HEK293 (cell line): Measurements from ENCODE around the gene LINC00237.

ENCODE experiments used
- CTCF ChIA-PET: fragments of 350-600 bp; formaldehyde crosslinking; extraction: SDS; loops from one replicate; lab custom pipeline; 2021; ENCODE audit warnings: antibody characterized with exemption; lab: Yijun Ruan, JAX
- POLR2A ChIA-PET: fragments of 300-600 bp; formaldehyde crosslinking; extraction: SDS; loops from one replicate; lab custom pipeline; 2020; ENCODE audit warnings: antibody characterized with exemption, inconsistent platforms; lab: Yijun Ruan, JAX
- H3K27ac ChIP-seq: fragments of 200-500 bp; sonication (Bioruptor generic); 2 replicates; pipeline ENCODE4 v1.5.1; 2014; ENCODE audit warnings: low read depth, low read length, control low read depth, inconsistent platforms; ENCODE audit errors: extremely low read depth
- H3K36me3 ChIP-seq, 2 experiments: fragments of 200-500 bp in 1 of 2; sonication (Bioruptor generic) in 1 of 2; 1 replicate in 1 of 2; 2 replicates in 1 of 2; pipeline ENCODE4 v1.5.1; 2014 to 2017; ENCODE audit warnings: inconsistent platforms in 2 of 2, low read length in 2 of 2; ENCODE audit not compliant: control insufficient read depth in 2 of 2, insufficient read depth in 1 of 2
- H3K4me1 ChIP-seq: fragments of 200-500 bp; sonication (Bioruptor generic); 2 replicates; pipeline ENCODE4 v1.5.1; 2014; ENCODE audit warnings: mild to moderate bottlenecking, low read length, inconsistent platforms; ENCODE audit not compliant: control insufficient read depth, insufficient read depth
- H3K4me3 ChIP-seq: 2 replicates; pipeline ENCODE4 v1.5.1; 2011; ENCODE audit warnings: low read depth, mild to moderate bottlenecking, control low read depth, low read length, moderate library complexity
- H3K9me3 ChIP-seq: fragments of 200-500 bp; sonication (Bioruptor generic); 2 replicates; pipeline ENCODE4 v1.5.1; 2014; ENCODE audit warnings: low read depth, low read length, inconsistent platforms; ENCODE audit not compliant: control insufficient read depth, insufficient read depth
- EGR2 ChIP-seq: fragments of 450-650 bp; formaldehyde crosslinking; IDR thresholded peaks from 2 replicates; pipeline ENCODE4 v1.5.1; 2016; ENCODE audit warnings: low read depth, missing biosample characterization, missing genetic modification characterization
- HOXC10 ChIP-seq: sonication (generic); formaldehyde crosslinking; IDR thresholded peaks from 2 replicates; pipeline ENCODE4 v1.8.1; 2023; ENCODE audit warnings: mild to moderate bottlenecking, missing genetic modification reagents
- KLF7 ChIP-seq: fragments of 450-650 bp; formaldehyde crosslinking; IDR thresholded peaks from 2 replicates; pipeline ENCODE4 v1.5.1; 2016; ENCODE audit warnings: missing biosample characterization, missing genetic modification characterization, borderline replicate concordance
- KLF9 ChIP-seq: fragments of 450-650 bp; formaldehyde crosslinking; IDR thresholded peaks from 2 replicates; pipeline ENCODE4 v1.5.1; 2016; ENCODE audit warnings: missing biosample characterization, missing genetic modification characterization, low read depth
- PRDM1 ChIP-seq: fragments of 450-650 bp; formaldehyde crosslinking; IDR thresholded peaks from 2 replicates; pipeline ENCODE4; 2016; ENCODE audit warnings: missing biosample characterization, missing genetic modification characterization
- SP2 ChIP-seq: fragments of 450-650 bp; formaldehyde crosslinking; IDR thresholded peaks from 2 replicates; pipeline ENCODE4 v1.5.1; 2016; ENCODE audit warnings: missing biosample characterization, missing genetic modification characterization
- ZFHX2 ChIP-seq: fragments of 450-650 bp; formaldehyde crosslinking; conservative IDR thresholded peaks from 2 replicates; pipeline ENCODE4 v1.5.1; 2016; ENCODE audit warnings: missing biosample characterization, missing genetic modification characterization
- ZNF175 ChIP-seq: fragments of 450-650 bp; formaldehyde crosslinking; IDR thresholded peaks from 2 replicates; pipeline ENCODE4 v1.5.1; 2016; ENCODE audit warnings: missing biosample characterization, missing genetic modification characterization
- ZNF184 ChIP-seq: fragments of 450-650 bp; IDR thresholded peaks from 2 replicates; pipeline ENCODE4 v1.5.1; 2018; ENCODE audit warnings: missing biosample characterization, mild to moderate bottlenecking, missing genetic modification characterization
- ZNF23 ChIP-seq: fragments of 450-650 bp; formaldehyde crosslinking; IDR thresholded peaks from 2 replicates; pipeline ENCODE4 v1.5.1; 2016; ENCODE audit warnings: missing biosample characterization, missing genetic modification characterization, borderline replicate concordance
- ZNF521 ChIP-seq: fragments of 450-650 bp; formaldehyde crosslinking; IDR thresholded peaks from 2 replicates; pipeline ENCODE4 v1.5.1; 2017; ENCODE audit warnings: missing biosample characterization, mild to moderate bottlenecking, missing genetic modification characterization
- ZNF530 ChIP-seq: fragments of 450-650 bp; formaldehyde crosslinking; IDR thresholded peaks from 2 replicates; pipeline ENCODE4 v1.5.1; 2016; ENCODE audit warnings: low read depth, missing biosample characterization, missing genetic modification characterization
- ZNF544 ChIP-seq: fragments of 450-650 bp; formaldehyde crosslinking; IDR thresholded peaks from 2 replicates; pipeline ENCODE4 v1.5.0; 2017; ENCODE audit warnings: missing biosample characterization, missing genetic modification characterization
- ZNF555 ChIP-seq: fragments of 450-650 bp; formaldehyde crosslinking; conservative IDR thresholded peaks from 2 replicates; pipeline ENCODE4 v1.5.1; 2017; ENCODE audit warnings: missing biosample characterization, mild to moderate bottlenecking, missing genetic modification characterization, inconsistent platforms
- ZNF76 ChIP-seq: fragments of 450-650 bp; formaldehyde crosslinking; IDR thresholded peaks from 2 replicates; pipeline ENCODE4; 2016; ENCODE audit warnings: low read depth, missing biosample characterization, missing genetic modification characterization, borderline replicate concordance
- TF ChIP-seq, protein P1 (sequence below): fragments of 450-650 bp; formaldehyde crosslinking; IDR thresholded peaks from 2 replicates; pipeline ENCODE4 v1.5.1; 2016; ENCODE audit warnings: missing biosample characterization, missing genetic modification characterization, low read depth
- TF ChIP-seq, protein P2 (sequence below): fragments of 450-650 bp; formaldehyde crosslinking; IDR thresholded peaks from 2 replicates; pipeline ENCODE4 v1.5.1; 2017; ENCODE audit warnings: missing biosample characterization, missing genetic modification characterization
- TF ChIP-seq, protein P3 (sequence below): sonication (generic); formaldehyde crosslinking; IDR thresholded peaks from 2 replicates; pipeline ENCODE4 v1.8.1; 2022; ENCODE audit warnings: mild to moderate bottlenecking, moderate library complexity, missing genetic modification reagents
- TF ChIP-seq, protein P4 (sequence below): fragments of 450-650 bp; formaldehyde crosslinking; IDR thresholded peaks from 2 replicates; pipeline ENCODE4; 2016; ENCODE audit warnings: missing biosample characterization, missing genetic modification characterization

Gene LINC00237

DNA sequence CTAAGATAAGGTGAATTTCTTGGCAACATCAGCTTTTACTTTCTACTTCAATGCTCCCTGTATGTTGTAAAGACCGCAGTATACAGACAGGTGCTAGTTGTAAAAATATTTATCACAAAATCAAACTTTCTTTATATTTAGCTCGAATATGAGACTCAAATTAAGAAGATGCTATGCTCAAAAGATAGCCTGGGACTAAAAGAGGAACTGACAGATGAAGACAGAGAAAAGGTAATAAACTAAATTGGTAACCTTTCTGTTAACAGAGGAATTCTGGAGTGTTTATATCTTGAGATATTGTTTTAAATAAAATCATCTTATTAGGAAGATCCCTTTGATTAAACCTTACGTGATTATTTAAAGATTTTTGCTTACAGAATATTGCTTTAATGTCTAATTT is 39.3 kb upstream of the LINC00237 start (continued):
- TF ChIP-seq, protein P1, sequence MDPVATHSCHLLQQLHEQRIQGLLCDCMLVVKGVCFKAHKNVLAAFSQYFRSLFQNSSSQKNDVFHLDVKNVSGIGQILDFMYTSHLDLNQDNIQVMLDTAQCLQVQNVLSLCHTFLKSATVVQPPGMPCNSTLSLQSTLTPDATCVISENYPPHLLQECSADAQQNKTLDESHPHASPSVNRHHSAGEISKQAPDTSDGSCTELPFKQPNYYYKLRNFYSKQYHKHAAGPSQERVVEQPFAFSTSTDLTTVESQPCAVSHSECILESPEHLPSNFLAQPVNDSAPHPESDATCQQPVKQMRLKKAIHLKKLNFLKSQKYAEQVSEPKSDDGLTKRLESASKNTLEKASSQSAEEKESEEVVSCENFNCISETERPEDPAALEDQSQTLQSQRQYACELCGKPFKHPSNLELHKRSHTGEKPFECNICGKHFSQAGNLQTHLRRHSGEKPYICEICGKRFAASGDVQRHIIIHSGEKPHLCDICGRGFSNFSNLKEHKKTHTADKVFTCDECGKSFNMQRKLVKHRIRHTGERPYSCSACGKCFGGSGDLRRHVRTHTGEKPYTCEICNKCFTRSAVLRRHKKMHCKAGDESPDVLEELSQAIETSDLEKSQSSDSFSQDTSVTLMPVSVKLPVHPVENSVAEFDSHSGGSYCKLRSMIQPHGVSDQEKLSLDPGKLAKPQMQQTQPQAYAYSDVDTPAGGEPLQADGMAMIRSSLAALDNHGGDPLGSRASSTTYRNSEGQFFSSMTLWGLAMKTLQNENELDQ (tag by site-specific recombination) = no peak
- TF ChIP-seq ZNF521 = no peak
- no peak for TF ChIP-seq ZFHX2
- no peak for TF ChIP-seq ZNF175 (tag by site-specific recombination)
- TF ChIP-seq KLF9 (tag by site-specific recombination) = no peak
- no peak for TF ChIP-seq ZNF23 (tag by site-specific recombination)
- no peak for TF ChIP-seq HOXC10 (CRISPR knock-in tag)
- no peak for TF ChIP-seq ZNF530 (tag by site-specific recombination)

DNA sequence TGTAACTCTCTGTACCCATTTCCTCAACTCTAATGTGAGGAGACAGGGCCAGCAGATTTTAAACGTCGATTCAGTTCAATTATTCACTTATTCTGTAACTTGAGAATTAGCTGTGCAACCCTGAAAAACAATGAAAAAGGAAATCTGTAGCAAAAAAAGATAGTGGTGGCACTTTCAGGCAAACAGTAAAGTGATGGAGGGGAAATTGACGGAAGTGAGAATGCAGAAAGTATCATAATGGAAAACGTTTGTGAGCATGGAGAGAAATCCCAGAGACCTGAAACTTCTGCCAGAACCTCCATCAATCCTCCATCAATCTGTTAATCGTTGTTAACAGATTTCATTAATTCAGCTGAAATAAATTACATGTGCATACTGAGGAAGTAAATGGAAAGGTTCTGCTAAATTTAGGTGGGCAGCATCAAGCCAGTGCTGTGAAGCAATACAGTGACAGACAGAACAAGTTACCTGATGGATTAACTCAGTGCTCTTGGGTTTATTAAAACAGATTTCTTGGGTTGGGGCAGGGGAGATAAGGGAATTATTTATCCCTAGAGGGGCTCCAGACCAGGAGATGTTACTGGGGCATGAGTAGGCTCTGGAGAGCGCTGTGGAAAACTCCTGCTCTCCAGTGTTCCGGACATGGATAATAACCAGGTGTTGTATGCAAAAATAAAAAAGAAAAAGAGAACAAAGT is 37.2 kb upstream of the LINC00237 start:
- ChIA-PET POLR2A (no interaction called here), CTCF (interaction anchor here (0.7 kb wide), 1 partner anchor 362 kb away, joined by 3 read pairs; no protein-coding TSS in a partner anchor)
- Histone ChIP-seq H3K4me3 (no peak overlapping the region), H3K27ac (no peak overlapping the region)
- TF ChIP-seq ZNF184 (tag by site-specific recombination) (no peak), PRDM1 (tag by site-specific recombination) (peak; percentile 52; the same call in 1 of the 2 replicates)
- TF ChIP-seq, all 188 proteins: peak for 1
- Histone ChIP-seq H3K36me3 (peaks cover 0 to 21% of the 10 kb centered on the region in 2 experiments; a peak in 1 of 3 replicates), H3K4me1 (0 out of 2 replicates have a peak, but pooled peaks cover 2% of the 10 kb centered on the region), H3K9me3 (no peaks in the 10 kb centered on the region)

DNA sequence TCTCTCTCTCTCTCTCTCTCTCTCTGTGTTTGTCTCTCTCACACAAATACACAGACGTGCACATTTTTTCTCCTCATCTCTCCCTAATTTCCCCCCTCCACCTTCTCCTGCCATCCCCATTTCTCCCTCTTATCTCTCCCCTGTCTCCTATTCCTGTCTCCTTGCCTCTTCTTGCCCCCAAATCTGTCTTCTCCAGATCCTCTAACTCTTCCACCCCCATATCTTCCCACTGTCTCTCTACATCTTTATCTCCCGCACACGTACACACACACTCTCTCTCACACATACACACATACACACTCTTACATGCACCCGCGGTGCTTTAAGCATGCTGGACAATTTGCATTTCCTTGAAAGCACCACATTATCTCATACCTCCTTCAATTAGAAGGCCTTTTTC is 35.7 kb upstream of the LINC00237 start:
- CTCF ChIA-PET = no interaction called here
- H3K27ac ChIP-seq = no peak overlapping the region
- peak; percentile 51 for TF ChIP-seq ZFHX2
- TF ChIP-seq ZNF544 (tag by site-specific recombination) = no peak
- no peak for TF ChIP-seq KLF7
- TF ChIP-seq, protein P2, sequence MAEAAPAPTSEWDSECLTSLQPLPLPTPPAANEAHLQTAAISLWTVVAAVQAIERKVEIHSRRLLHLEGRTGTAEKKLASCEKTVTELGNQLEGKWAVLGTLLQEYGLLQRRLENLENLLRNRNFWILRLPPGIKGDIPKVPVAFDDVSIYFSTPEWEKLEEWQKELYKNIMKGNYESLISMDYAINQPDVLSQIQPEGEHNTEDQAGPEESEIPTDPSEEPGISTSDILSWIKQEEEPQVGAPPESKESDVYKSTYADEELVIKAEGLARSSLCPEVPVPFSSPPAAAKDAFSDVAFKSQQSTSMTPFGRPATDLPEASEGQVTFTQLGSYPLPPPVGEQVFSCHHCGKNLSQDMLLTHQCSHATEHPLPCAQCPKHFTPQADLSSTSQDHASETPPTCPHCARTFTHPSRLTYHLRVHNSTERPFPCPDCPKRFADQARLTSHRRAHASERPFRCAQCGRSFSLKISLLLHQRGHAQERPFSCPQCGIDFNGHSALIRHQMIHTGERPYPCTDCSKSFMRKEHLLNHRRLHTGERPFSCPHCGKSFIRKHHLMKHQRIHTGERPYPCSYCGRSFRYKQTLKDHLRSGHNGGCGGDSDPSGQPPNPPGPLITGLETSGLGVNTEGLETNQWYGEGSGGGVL (tag by site-specific recombination) = peak; percentile 18; the same call in 1 of the 2 replicates
- peak; percentile 60 for TF ChIP-seq EGR2 (tag by site-specific recombination)
- TF ChIP-seq, protein P3, sequence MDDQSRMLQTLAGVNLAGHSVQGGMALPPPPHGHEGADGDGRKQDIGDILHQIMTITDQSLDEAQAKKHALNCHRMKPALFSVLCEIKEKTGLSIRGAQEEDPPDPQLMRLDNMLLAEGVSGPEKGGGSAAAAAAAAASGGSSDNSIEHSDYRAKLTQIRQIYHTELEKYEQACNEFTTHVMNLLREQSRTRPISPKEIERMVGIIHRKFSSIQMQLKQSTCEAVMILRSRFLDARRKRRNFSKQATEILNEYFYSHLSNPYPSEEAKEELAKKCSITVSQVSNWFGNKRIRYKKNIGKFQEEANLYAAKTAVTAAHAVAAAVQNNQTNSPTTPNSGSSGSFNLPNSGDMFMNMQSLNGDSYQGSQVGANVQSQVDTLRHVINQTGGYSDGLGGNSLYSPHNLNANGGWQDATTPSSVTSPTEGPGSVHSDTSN = no peak
- TF ChIP-seq SP2 (tag by site-specific recombination) = no peak
- TF ChIP-seq ZNF555 = no peak
- no peak for TF ChIP-seq ZNF76
- TF ChIP-seq, protein P4, sequence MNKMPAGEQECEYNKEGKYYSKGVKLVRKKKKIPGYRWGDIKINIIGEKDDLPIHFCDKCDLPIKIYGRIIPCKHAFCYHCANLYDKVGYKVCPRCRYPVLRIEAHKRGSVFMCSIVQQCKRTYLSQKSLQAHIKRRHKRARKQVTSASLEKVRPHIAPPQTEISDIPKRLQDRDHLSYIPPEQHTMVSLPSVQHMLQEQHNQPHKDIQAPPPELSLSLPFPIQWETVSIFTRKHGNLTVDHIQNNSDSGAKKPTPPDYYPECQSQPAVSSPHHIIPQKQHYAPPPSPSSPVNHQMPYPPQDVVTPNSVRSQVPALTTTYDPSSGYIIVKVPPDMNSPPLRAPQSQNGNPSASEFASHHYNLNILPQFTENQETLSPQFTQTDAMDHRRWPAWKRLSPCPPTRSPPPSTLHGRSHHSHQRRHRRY (tag by site-specific recombination) = no peak
- TF ChIP-seq, all 188 proteins: peak for 3
- POLR2A ChIA-PET = no interaction called here
- H3K36me3 ChIP-seq = peaks cover 0 to 30% of the 10 kb centered on the region in 2 experiments; a peak in 2 of 3 replicates
- 0 out of 2 replicates have a peak, but pooled peaks cover 2% of the 10 kb centered on the region for H3K4me1 ChIP-seq
- H3K9me3 ChIP-seq = no peaks in the 10 kb centered on the region
- no peak overlapping the region for H3K4me3 ChIP-seq
